HEK293 (cell line): ENCODE measurements around the gene OSBP.

Source experiments
- CTCF ChIP-seq: fragments of 450-650 bp; formaldehyde crosslinking; IDR thresholded peaks from 2 replicates; pipeline ENCODE4 v1.5.1; 2016; ENCODE audit warnings: missing biosample characterization, missing genetic modification characterization
- HOXA7 ChIP-seq: sonication (generic); formaldehyde crosslinking; IDR thresholded peaks from 2 replicates; pipeline ENCODE4 v1.8.1; 2022; ENCODE audit warnings: missing genetic modification reagents, borderline replicate concordance
- PATZ1 ChIP-seq: fragments of 450-650 bp; formaldehyde crosslinking; IDR thresholded peaks from 2 replicates; pipeline ENCODE4 v1.5.1; 2016; ENCODE audit warnings: missing biosample characterization, missing genetic modification characterization
- ZNF274 ChIP-seq, 2 experiments: fragments of 200-500 bp in 1 of 2; fragments of 450-650 bp in 1 of 2; sonication (Bioruptor generic) in 1 of 2; formaldehyde crosslinking in 1 of 2; IDR thresholded peaks; 2 replicates each; pipeline versions ENCODE4 v1.5.1 to v1.6.1; 2014 to 2016; ENCODE audit warnings: borderline replicate concordance in 1 of 2, inconsistent platforms in 1 of 2, low read length in 1 of 2, missing biosample characterization in 1 of 2, missing genetic modification characterization in 1 of 2
- ZNF621 ChIP-seq: fragments of 450-650 bp; formaldehyde crosslinking; IDR thresholded peaks from 2 replicates; pipeline ENCODE4 v1.5.1; 2017; ENCODE audit warnings: missing biosample characterization, missing genetic modification characterization
- ZNF639 ChIP-seq: fragments of 450-650 bp; formaldehyde crosslinking; IDR thresholded peaks from 2 replicates; pipeline ENCODE4 v1.5.1; 2016; ENCODE audit warnings: missing biosample characterization, missing genetic modification characterization
- ZNF670 ChIP-seq: fragments of 450-650 bp; formaldehyde crosslinking; IDR thresholded peaks from 2 replicates; pipeline ENCODE4 v1.5.1; 2016; ENCODE audit warnings: missing biosample characterization, missing genetic modification characterization, low read depth
- ZNF76 ChIP-seq: fragments of 450-650 bp; formaldehyde crosslinking; IDR thresholded peaks from 2 replicates; pipeline ENCODE4; 2016; ENCODE audit warnings: low read depth, missing biosample characterization, missing genetic modification characterization, borderline replicate concordance

- TF ChIP-seq HOXA7 (CRISPR knock-in tag) (no peak), PATZ1 (no peak), ZNF76 (no peak), ZNF670 (tag by site-specific recombination) (no peak), ZNF639 (no peak), CTCF (no peak), ZNF274 (IDR thresholded peaks at IDR 0.05; ENCODE audit: low read length) (no peak), ZNF274 (tag by site-specific recombination; IDR thresholded peaks at IDR 0.05; ENCODE audit: borderline replicate concordance) (no peak), ZNF621 (tag by site-specific recombination) (no peak)
Observed at GRCh38 chr11:59552844-59553243, 62.7 kb downstream of the OSBP start.
